ENCODE results near the gene RSL24D1. TPM values are rescaled to one million over a fixed set of nuclear protein-coding genes. Genes with fewer than 3 reads are reported as not detected.

Gene RSL24D1
- total RNA-seq, 4 donors from 2014 or later: 50.1 to 103 (median 83.9) TPM

DNA sequence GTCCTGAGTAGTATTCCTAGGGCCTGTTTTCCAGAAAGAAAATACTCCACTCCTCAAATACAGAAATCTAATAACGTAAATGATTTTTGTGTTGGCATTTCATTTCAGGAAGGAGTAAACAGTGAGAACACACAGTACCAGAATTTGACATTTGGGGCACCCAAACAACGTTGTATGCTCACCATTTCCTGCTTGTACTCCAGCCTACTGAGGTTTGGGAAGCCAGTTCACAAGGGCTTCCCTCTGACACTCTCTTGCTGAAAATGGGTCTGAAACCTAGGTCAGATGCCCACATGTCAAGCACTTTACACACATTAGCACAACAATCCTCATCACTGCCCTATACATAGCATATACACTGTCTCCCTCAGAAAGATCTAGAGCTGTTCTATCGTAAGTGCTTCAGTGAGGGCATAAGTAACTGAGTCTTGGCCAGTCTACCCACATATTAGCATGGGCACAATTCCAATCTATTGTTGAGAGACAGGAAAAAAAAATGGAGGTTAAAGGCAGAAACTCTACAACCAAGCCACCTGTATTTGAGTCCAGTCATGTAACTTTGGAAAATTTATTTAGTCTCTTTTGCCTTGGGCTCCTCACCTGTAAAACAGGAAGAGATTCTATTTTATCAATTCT, 43.5 kb upstream of the RSL24D1 start:
- TF ChIP-seq EP300 (IDR thresholded peaks at IDR 0.05) (no peak), POLR2AphosphoS5 (IDR thresholded peaks at IDR 0.05) (no peak)
- TF ChIP-seq, protein P1, sequence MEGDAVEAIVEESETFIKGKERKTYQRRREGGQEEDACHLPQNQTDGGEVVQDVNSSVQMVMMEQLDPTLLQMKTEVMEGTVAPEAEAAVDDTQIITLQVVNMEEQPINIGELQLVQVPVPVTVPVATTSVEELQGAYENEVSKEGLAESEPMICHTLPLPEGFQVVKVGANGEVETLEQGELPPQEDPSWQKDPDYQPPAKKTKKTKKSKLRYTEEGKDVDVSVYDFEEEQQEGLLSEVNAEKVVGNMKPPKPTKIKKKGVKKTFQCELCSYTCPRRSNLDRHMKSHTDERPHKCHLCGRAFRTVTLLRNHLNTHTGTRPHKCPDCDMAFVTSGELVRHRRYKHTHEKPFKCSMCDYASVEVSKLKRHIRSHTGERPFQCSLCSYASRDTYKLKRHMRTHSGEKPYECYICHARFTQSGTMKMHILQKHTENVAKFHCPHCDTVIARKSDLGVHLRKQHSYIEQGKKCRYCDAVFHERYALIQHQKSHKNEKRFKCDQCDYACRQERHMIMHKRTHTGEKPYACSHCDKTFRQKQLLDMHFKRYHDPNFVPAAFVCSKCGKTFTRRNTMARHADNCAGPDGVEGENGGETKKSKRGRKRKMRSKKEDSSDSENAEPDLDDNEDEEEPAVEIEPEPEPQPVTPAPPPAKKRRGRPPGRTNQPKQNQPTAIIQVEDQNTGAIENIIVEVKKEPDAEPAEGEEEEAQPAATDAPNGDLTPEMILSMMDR (IDR thresholded peaks at IDR 0.05): no peak
- H3K4me3 ChIP-seq: no peak overlapping the region
- 68 to 71% methylated on average over 3 of the region's 3 CpGs for WGBS, 2 donors (ENCODE audit: low coverage in 1 of 2)
- no peaks in the 10 kb centered on the region for H3K36me3 ChIP-seq
- H3K9me3 ChIP-seq: no peaks in the 10 kb centered on the region
- no peak overlapping the region for H3K27ac ChIP-seq
- no peaks in the 10 kb centered on the region for H3K4me1 ChIP-seq
- ATAC-seq: no peak
- no peaks in the 10 kb centered on the region for H3K27me3 ChIP-seq

DNA sequence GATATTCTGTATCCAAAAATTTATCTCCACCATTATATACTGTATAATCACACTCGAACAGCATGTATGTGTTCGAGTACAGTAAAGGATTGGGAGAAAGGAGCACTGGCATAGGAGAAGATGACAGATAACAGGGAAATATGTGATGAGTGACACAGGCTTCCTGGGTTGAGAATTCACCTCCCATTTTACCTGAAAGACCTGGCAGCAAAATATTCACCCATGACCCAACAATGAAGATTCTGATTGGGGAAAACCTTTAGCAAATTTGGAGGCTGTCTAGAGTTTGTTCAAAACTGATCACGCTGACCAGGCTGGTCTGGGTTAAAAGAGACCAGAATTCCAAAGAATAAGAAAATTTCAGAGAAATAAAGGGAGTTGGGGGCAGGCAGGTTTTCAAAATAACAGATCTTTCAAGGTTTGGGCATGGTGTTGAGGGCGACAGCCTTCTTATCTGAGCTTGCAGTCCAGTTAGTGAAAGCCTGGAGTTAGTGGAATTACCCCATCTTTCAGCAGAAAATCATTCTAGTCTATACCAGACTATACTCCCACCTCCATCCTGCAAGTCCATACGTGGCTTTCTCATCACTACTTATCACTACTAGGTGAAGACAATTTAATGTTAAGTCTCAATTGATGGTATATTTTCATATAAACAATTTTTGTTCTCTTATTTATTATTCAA, 42.8 kb upstream of the RSL24D1 start:
- H3K4me1 ChIP-seq: no peaks in the 10 kb centered on the region
- H3K4me3 ChIP-seq: no peak overlapping the region
- TF ChIP-seq POLR2AphosphoS5 (IDR thresholded peaks at IDR 0.05): no peak
- TF ChIP-seq, protein P1 (IDR thresholded peaks at IDR 0.05): no peak
- no peak for TF ChIP-seq EP300 (IDR thresholded peaks at IDR 0.05)
- TF ChIP-seq POLR2A (IDR thresholded peaks at IDR 0.05): no peak
- peaks cover 0 to under 1% of the 10 kb centered on the region in 2 donors for H3K36me3 ChIP-seq
- no peaks in the 10 kb centered on the region for H3K27me3 ChIP-seq
- 85% methylated on average over 3 to 5 of the region's 5 CpGs for WGBS, 2 donors (ENCODE audit: low coverage in 1 of 2)
- no peaks in the 10 kb centered on the region for H3K9me3 ChIP-seq
- ATAC-seq: no peak
- no peak overlapping the region for H3K27ac ChIP-seq

DNA sequence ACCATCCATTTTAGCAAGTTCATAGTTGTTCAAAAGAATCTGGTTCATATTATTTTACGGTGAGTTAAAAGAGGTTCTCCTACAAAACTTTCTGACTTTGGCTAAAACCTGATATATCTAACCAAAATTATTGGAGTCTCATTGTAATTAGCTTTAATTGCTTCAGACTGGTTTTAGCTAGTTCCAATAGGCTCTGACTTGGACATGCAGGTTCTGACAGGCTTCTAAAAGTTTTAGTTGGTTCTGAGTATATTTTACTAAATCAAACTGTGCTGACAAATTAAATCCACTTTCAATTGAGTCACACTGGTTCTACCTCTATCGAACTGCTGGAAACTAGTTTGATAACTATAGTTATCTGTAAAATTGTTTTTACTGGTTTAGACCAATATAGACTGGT, 42.1 kb upstream of the RSL24D1 start:
- Histone ChIP-seq H3K36me3 (peaks cover 0 to 8% of the 10 kb centered on the region in 2 donors), H3K27ac (no peak overlapping the region), H3K4me1 (no peaks in the 10 kb centered on the region), H3K4me3 (no peak overlapping the region), H3K9me3 (no peaks in the 10 kb centered on the region), H3K27me3 (no peaks in the 10 kb centered on the region)
- 91 to 100% methylated on average over 2 of the region's 2 CpGs for WGBS, 2 donors (ENCODE audit: low coverage in 1 of 2)
- TF ChIP-seq POLR2A (IDR thresholded peaks at IDR 0.05) (no peak), POLR2AphosphoS5 (IDR thresholded peaks at IDR 0.05) (no peak), EP300 (IDR thresholded peaks at IDR 0.05) (no peak)
- TF ChIP-seq, protein P1 (IDR thresholded peaks at IDR 0.05): no peak
- no peak for ATAC-seq

DNA sequence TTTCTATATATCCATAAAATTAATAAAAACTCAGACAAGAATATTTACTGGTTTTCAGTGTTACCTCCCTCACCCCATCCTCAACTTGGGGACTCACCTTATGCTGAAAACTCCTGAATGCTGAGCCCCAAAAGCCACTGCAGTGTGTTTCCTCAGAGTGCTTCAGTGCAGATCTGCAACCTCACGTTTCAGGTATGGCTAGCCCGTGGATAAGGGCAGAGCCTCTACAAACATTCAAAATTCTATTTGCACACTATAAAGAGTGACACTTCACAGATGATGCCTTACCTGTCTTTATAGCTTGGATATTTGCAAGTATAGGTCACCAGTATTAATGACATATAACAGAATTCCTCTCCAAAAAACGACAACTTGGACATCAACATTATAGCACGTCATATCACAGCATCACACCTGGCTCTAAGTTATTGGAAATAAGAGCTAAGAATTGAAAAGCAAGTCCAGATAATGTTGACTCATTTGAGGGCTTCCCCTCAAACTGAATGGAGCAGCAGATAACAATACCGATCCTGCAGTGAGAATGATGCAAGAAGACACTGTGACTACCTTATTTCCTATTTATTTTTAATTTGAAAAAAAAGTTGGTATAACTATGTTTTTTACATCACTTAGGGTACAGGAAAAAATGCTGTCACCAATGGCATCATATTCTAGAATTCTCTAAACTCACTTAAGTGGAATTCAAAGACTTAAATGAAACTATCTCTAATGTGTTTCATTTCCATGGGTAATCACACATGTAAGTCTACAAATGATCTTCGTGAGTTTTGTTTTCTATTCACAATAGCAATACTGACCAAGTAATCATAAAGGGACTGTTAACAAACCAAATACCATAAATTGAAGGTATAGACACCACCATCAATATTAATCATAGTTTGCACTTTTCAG, 40.7 kb upstream of the RSL24D1 start:
- Histone ChIP-seq H3K27ac (no peak overlapping the region), H3K36me3 (peaks cover 0 to 16% of the 10 kb centered on the region in 2 donors), H3K9me3 (no peaks in the 10 kb centered on the region), H3K4me1 (no peaks in the 10 kb centered on the region), H3K27me3 (no peaks in the 10 kb centered on the region), H3K4me3 (no peak overlapping the region)
- WGBS, 2 donors (ENCODE audit: low coverage in 1 of 2): 85 to 93% methylated on average over 5 of the region's 6 CpGs
- TF ChIP-seq POLR2AphosphoS5 (IDR thresholded peaks at IDR 0.05): no peak
- TF ChIP-seq POLR2A (IDR thresholded peaks at IDR 0.05): no peak
- TF ChIP-seq EP300 (IDR thresholded peaks at IDR 0.05): no peak
- TF ChIP-seq, protein P1 (IDR thresholded peaks at IDR 0.05): no peak
- no peak for ATAC-seq
